Suppressor macrophage treated with lipopolysaccharide for 1 hour (primary cell): ENCODE measurements around the gene CDCA4.
A peak's percentile ranks its signal among the peaks of the same experiment; 100 is the strongest.
"Not testable (repeated sequence)": the region's sequence is repeated elsewhere in the genome, so short reads cannot be mapped to it uniquely, and the experiment has no call there.

ENCODE experiments used
- DNase-seq, 3 donors: peaks; one replicate each; pipeline ENCODE4 v3.0.0-alpha.2; 2020 to 2022

The CDCA4 gene

DNA sequence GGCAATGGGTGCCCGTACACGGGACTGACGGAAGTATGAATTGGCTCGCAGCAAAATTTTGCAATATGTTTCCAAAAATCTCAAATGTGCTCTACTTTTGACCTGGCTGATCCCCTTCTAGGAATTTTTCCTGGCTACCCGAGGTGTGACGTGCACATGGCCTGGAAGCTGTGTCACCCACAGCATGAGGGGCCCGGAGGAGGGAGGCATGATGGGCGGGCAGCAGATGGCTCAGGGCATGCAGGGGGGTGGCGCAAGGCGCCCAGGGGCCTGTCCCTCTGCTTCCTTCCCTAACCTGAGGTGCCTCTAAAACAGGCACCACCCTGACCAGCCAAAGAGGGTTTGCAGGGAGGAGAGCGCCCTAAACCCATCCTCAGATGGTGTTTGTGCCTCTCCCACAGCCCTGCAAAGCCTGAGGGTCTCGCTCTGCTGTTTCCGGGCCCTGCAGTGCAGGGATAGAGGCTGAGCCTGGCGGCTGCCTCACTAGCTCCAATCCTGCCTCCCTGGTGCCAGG is 37.7 kb upstream of the CDCA4 start:
- DNase-seq: peak in 2 of 3 donors; percentile 40 to 69

DNA sequence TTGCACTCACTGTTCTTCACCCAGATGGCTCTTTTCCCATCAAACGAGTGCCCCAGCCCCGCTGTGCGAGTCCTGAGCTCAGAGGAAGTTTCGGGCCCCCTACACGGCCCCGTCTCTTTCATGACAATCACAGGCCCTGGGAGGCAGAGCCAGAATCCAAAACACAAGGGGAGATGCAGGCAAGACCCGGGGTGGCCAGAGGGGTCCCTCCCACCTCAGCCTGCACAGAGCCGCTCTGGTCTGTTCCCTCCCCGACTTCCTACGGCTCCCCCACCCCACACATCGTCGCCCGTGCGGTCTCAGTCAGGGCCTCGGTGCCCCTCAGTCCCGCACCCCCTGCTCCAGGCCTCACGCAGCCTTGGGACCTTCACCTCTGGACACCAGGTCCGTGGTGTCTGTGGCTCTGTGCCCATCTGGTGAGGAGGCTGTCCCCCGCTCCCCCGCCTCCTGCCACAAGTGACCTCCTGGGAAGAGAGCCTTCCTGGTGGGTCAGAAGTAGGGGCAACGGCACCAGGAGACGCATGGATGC is 35.5 kb upstream of the CDCA4 start:
- DNase-seq: no peak

DNA sequence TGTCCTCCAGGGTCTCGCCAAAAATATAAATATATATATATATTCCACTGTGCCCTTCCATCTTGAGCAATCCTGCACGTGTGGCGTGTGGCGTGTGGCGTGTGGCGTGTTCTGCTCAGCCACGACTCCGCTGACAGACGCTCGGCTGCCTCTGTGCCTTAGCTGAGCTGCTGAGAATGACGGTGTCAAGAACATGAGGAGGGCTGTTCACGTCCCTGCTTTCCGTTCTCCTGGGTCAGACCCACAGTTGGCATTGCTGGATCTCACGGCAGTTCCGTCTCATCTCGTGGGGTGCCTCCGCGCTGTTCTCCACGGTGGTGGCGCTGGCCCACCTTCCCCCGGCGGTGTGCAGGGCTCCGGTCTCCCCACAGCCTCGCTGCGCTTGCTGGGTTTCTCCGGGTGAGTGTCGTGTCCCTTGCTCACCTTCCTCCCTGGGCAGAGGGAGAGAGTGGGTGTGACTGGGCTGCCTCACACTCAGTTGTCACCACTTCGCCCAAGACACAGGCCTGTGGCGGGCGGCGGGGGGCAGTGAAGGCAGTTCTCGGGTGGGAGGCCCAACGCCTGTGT is 34.9 kb upstream of the CDCA4 start:
- no peak for DNase-seq

DNA sequence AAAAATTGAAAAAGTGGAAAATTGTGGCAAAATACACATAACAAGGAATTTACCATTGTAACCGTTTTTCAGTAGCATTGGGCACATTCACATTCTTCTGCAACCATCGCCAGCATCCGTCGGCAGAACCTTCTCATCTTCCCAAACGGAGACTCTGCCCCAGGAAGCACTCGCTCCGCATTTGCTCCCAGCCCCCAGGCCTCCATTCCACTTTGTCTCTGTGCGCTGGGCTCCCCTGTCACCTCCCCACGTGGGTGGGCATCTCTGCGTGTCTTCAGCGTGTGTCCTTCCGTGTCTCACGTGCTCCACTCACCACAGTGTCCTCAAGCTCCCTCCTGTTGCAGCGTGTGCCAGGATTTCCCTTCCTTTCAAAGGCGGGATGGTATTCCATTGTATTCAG is 34.5 kb upstream of the CDCA4 start:
- DNase-seq: no peak

DNA sequence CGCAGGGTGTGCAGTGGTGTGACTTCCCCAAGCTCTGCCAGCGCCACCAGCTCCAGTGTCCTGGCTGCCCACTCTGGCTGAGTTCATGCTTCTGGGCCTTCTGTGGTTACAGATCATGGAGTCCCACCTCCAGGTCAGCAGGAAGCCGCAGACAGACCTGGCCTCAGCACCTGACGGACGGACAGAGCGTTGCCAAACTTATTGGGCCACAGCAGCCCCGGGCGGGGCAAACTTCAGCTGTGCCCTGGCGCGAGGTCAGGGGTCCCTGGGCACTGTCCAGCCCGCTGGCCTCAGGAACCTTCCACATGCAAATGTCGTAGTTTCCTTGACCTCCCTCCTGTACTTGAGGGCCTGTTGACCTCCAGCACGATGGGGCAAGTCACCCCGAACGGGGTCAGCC is 33.1 kb upstream of the CDCA4 start:
- no peak for DNase-seq

DNA sequence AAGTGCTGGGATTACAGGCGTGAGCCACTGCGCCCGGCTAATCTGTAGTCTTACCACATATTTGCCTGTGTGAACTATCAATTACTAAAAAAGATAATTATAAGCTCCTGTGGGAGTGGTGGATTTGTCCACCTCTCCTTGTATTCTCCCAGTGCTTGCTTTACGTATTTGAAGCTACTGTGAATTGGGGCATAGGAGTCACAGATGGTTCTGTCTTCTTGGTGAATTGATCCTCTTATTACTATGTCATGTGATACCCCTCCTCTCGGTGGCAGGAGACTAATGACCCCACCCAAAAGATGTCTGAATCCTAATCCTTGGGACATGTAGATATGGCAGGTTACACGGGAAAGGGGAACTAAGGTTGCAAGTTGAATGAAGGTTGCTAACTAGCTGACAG is 32.5 kb upstream of the CDCA4 start:
- no peak for DNase-seq

DNA sequence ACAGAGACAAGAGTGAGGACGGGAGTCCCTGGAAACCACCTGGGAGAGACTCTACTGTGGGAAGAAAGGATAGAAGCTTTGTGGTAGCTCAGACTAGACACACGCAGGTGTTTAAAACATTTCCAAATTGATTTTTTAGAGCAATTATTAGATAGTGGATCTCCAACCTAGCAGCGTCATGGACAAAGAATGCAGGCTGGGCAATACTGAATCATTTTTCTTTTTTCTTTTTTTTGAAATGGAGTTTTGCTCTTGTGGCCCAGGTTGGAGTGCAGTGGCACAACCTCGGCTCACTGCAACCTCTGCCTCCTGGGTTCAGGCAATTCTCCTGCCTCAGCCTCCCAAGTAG is 31.2 kb upstream of the CDCA4 start:
- no peak for DNase-seq

DNA sequence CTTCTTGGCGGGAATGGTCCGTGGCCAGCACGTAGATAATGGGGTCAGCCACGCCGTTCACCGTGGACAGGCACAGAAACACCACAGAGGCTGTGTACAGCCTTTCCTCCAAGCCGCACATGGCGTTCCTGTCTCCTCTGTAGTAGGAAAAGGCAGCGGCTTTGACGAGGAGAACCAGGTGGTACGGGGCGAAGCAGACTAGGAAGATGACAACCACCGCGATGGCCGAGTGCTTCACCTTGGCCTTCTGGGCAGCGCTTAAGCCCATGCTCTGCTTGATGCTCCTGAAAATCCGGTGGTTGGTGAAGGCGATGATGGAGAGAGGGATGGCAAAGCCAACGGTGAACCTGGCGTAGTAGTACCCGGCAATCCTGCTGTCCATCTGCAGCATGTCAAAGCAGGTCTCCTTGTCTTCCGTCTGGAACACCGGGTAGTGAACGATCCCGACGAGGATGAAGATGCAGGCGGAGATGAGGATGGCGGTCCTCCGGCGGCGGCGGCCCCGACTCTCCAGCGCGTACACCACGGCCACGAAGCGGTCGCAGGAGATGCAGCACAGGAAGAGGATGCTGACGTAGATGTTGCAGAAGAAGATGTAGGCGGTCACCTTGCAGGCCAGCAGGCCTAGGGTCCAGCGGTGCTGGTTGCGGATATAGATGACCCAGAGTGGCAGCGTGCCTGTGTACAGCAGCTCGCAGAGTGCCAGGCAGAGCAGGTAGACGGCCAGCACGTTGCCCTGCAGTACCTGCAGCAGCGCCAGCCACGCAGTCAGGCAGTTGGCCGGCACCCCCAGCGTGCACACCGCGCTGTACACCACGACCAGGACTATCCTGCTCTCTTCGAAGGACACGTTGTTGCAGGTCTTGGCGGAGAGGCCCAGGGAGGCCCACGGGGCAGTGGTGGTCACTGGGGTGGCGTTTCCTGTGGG is 30.6 kb upstream of the CDCA4 start:
- no peak for DNase-seq

DNA sequence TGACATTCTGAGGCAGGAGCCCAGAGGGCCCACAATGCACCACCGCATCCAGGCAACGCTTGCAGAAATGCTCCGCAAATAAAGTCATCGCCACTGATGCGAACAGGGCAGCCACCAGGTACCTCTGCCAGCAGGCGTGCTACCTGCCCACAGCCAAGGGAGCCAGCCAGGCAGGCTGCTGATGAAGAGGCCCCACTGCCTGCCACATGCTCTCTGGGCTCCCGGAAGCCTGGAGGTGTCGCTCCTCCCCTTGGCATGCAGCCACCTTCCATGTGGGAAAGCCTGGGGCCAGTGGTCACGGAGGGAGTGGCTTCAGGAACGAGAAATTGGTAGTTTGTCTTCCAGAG is 29.6 kb upstream of the CDCA4 start:
- DNase-seq: peak; percentile 54 to 69 (median 63)

DNA sequence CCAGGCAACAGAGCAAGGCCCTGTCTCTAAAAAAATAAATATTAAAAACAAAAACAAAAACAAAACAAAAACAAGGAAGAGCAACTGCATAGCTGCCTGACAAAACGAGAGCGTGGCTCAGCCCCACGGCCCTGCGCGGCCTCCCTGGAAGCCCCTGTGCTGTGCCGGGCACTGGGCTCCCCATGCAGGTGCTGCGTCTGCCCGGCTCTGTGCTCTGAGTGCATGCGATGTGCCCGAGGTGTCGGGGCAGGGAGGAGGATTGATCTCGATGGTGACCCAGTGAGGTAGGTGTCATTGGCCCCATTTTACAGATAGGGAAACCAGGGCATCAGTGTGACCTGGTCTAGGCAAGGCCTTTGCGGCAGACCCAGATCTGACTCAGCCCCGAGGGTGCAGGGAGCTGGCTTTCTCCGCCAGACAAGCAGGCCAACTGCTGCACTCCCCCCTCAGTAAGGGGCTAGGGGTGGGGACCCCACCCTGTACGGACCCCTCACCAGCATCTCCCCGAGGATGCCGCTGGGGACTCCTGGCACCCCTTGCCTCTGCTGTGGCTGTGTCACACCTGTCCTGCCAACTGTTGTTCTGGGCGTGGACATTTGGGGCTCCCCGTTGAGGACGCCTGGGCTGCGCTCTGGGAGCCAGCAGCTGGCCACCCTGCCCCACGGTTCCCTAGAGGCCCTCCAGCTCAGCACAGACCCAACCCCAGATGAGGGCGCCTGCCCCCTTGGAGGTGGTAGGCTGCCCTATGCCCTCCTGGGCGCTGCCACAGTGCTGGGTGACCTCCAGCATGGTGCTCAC is 29.1 kb upstream of the CDCA4 start:
- no peak for DNase-seq

DNA sequence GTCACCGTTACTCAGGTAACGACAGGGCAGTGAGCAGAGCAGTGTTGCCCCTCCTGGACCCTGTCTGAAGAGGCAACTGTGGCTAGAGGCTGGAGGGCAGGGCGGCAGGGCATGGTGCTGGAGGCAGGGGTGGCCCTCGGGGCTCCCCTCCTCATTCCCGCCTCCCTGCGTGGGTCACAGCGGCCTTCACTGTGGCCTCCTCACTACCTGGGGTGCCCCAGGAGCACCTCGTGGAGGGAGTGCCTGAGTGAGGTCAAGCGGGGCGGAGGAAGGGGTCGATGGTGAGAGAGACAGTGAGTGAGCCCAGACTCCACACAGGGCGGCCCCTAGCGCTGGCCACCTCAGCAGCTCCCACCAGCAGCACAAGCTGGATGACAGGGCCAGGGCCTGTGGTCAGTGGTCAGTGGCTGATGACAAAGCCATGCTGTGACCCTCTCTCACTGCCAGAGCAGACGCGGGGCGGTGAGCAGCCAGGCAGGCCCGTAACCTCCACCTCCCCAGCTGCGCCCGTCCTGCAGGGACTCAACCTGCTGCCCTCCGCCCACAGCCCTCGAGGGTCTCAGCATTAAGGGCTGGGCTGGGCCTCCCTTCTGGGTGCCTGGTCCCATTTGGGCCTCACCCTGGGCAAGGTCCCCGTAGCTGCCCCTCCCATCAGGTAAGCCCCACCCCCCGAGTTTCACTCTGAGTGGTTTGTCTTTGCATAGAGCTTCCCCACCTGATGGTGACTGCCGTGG is 26.6 kb upstream of the CDCA4 start:
- peak in 1 of 3 donors; percentile 55 for DNase-seq

DNA sequence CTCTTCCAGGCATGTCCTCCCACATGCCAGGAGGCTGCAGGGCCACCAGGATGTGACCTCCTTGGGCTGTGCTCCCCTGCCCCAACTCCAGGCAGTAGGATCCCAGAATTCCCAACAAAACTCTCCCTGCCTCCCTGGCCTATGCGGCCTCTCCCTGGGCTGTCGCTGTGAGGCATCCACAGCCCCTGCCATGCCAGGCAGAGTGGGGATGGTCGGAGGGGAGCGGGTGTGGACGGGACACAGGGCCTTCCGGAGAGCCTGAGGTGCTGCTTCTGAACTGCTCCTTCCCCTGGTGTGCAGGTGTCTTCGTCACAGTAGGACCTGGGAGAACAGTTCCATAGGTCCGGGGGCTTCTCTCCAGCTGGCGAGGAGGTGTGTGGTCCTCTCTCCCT is 26.0 kb upstream of the CDCA4 start:
- DNase-seq: peak in 1 of 3 donors; percentile 39

DNA sequence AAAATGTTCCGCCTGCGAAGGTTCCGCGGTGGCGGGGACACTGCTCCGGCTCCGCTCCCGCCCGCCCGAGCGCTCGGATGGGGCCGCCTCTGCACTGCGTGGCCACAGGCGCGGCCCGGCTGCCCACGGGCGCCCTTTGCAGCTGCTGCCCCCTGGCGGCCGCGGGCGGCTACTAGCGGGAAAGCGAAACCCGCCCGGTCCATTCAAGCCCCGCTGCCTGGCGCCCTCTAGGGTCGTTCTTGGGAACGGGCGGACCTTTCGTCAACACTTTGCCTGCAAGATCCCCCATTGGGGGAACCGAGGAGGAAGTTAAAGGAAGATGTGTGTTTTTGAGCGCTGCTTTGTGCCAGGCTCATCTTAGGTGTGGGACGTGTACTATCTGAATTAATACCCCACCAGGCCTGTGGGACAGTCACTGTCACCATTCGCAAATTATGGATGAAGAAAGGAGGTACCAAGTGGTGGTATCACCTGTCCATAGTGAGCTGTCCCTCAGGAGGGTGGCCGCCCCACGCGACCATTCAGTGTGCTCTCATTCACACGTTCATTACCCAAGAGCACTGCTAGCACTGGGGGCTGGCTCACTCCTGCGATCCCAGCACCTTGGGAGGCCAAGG is 24.9 kb upstream of the CDCA4 start:
- peak; percentile 95 to 98 (median 96) for DNase-seq

DNA sequence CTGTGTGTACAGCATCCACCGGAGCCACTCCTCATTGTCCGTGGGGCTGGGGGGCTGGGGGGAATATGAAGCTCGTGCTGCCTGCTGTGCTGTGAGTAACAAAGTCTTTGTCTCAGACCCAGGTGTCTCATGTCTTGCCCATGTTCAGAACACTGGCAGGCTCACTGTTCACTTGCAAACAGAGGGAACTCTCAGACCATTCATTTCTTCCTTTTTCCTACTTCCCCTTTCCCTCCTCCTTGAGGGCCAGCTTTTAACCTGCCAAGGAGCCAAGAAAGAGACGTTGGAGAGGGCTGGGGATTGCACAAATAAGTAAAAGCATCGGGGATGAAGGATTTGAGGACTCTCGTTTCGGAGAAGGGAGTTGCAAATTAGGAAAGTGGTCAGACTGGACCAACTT is 22.8 kb upstream of the CDCA4 start:
- DNase-seq: peak in 1 of 3 donors; percentile 55

DNA sequence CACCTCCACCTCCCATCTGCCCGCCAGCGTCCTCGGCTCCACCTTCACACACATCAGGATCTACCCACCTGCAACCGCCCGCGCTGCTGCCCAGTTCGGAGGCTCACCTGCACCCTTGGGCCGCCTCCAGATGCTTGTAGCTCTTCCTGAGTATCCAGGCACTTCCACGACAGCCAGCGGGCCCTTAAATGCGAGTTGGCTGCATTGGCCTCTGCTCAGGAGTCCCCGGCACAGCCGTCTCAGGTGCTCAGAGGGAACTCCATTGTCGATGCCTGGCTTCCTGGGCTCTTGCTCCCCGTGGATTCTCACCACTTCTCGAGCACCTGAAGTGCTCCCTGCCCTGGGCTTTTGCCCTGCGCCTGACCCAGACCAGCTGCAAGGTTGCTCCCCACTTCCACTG is 21.9 kb upstream of the CDCA4 start:
- no peak for DNase-seq

DNA sequence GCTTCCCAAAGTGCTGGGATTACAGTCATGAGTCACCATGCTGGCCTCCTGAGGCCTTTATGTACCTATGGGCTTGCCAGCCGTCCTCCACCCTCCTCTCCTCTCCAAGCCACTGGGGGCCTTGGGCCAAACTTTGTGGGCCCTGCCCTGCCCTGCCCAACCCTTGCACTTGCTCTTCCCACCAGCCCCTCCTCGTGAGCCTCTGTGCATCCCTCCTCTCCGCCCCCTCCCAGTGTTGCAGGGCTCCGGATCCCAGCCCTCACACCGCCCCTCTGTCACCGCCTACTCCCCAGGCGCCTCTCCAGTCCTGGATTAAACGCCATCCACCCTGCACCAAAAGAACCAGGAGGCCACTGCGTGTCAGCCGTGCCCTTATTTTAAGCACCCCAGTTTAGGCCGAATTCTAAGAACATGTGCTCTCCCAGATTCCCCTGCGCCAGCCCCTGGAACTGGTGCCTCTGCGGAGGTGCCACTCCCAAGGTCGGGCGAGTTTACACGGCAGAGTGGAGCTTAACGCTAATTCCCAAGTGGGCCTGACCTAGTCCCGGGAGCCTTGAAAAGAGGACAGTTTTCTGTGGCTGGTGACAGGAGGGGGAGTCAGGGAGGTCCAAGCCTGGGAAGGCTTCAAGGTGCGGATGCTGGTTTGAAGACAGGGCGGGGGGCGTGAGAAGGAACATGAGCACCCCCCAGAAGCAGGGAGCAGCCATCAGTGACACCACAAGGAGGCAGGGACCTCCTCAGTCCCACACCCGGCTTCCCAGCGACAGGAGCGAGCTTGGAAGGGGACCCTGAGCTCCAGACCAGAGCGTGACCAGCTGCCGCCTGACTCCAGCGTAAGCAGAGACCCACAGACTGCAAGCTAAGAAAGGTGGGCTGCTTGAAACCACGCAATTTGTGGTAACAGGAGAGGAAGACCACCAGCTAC is 21.2 kb upstream of the CDCA4 start:
- no peak for DNase-seq

DNA sequence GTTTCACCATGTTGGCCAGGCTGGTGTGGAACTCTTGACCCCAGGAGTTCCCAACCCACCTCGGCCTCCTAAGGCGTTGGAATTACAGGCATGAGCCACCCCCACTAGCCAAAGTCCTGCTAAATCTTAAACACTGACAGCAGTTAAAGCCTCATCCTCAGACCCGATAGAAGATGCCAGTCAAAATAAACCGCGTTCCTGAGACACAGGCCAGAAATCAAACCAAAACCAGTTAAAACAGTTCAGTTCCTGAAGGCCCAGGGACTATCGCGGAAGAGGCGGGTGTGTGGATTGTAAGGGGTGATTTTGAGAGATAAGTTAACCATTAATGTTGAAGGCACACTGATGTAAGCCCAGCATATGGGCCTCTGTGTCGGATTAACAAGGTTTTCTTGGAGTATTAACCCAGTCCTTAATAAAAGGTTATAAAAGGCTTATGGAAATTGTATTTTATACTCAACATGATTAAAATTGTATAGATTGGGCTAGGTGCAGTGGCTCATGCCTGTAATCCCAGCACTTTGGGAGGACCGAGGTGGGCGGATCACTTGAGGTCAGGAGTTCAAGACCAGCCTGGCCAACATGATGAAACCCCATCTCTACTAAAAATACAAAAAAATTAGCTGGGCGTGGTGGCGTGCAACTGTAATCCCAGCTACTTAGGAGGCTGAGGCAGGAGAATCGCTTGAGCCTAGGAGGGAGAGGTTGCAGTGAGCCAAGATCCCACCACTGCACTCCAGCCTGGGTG is 18.7 kb upstream of the CDCA4 start:
- DNase-seq: no peak

DNA sequence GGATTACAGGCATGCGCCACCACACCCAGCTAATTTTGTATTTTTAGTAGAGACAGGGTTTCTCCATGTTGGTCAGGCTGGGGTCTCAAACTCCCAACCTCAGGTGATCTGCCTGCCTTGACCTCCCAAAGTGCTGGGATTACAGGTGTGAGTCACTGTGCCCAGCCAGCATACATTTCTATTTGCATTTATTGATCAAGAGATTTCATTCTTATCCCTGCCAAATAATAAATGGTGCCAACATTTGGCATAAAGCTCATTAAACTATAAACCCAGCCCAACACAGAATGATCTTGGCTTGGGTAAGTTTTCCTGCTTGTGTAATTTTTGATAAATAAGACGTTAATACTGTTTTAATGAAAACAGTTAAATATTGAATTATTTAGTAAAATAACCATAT is 14.7 kb upstream of the CDCA4 start:
- DNase-seq: not testable (repeated sequence)

DNA sequence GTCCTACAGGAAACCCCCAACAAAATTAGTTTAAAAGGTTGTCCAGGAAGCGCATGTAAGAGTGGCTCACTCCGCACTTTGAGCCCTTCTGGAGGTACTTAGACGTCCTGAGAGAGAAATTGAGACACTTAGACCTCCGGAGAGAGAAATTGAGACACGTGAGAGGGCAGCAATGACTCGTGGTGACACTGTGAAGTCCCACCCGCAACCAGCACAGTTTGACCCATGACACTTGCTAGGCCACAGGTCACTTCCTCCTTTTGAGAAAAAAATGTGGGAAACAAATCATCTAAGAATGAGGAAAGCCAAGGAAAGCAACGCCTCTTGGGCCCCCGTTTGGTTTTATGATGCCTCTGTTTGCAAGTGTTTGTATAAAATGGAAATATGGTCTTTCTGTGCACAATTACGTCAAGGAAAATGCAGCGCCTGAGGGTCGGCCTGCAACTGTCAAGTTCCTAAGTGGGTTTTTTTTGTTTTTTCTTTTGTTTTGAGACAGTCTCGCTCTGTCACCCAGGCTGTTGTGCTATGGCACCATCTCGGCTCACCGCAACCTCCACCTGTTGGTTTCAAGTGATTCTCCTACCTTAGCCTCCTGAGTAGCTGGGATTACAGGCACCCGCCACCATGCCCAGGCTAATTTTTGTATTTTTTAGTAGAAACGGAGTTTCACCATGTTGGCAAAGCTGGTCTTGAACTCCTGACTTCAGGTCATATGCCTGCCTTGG is 13.6 kb upstream of the CDCA4 start:
- DNase-seq: peak; percentile 77 to 88 (median 86)
